K562 treated with DMSO at 1 percent for 4 hours (cell line): Measurements from ENCODE around the gene BARX2. TPM values are rescaled to one million over a fixed set of nuclear protein-coding genes. Genes with fewer than 3 reads are reported as not detected.

Source experiments
- total RNA-seq: library from RNA; unstranded; fragments of 300-600 nt; gene quantifications from 2 replicates; pipeline ENCODE4 v1.2.3, GENCODE V29; 2022; ENCODE audit not compliant: insufficient read depth

BARX2 gene
- total RNA-seq, result not detected in 2 replicates

GRCh38 chr11:129375751-129376657, at the start of gene BARX2:
BARX2 (plus strand) TSS chr11:129375848; CDS start chr11:129376036, 188 bp downstream.

Other genes with a start within 250 kb of the BARX2 start
- gene ARHGAP32, start 183.5 kb upstream of the BARX2 start, total RNA-seq, result not detected in 2 replicates